Measurements from ENCODE around the gene SLC41A3.

SLC41A3 gene

DNA sequence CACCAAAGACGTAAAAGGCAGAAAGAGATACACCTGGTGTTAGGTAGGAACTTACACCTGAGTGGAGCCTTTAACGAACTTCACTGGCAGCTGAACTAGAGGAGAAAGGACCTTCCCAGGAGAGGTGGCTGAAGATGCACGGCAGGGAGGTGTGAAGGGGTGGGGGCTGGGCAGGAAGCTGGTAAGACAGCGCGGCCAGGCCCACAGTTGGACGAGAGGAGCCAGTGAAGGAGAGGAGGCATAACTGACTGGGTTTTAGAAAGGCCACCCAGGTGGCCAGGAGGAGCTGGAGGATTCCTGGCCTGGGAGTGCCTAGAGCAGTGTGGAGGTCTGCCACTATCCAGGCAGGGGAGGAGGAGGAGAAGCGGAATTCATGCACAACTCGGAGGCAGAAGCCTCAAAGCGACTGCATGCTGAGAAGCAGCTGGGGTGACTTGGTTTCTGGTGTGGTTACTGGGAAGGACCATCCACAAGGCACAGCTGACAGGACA, 51.9 kb downstream of the SLC41A3 start:
- DNase-seq (ENCODE audit: low read depth in 2 of 3, low spot score in 1 of 3), result no peak

GRCh38 chr3:126030455-126030854, 53.5 kb downstream of the SLC41A3 start:
- no peak for DNase-seq (ENCODE audit: low read depth in 2 of 3, low spot score in 1 of 3)

GRCh38 chr3:126029241-126029640, 54.7 kb downstream of the SLC41A3 start:
- DNase-seq (ENCODE audit: low read depth in 2 of 3, low spot score in 1 of 3), result no peak

DNA sequence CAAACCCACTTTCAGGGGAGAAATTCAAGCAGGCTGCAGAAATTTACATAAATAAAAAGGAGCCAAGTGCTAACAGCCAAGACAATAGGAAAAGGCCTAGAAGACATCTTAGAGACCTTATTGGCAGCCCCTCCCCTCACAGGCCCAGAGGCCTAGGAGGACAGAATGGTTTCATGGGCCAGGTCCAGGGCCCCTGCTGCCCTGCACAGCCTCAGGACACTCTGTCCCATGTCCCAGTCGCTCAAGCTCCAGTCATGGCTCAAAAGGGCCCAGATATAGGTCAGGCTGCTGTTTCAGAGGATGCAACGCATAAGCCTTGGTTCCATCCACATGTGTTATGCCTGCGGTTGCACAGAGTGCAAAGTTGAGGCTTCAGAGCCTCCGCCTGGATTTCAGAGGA, 55.8 kb downstream of the SLC41A3 start:
- no peak for DNase-seq (ENCODE audit: low read depth in 2 of 3, low spot score in 1 of 3)

DNA sequence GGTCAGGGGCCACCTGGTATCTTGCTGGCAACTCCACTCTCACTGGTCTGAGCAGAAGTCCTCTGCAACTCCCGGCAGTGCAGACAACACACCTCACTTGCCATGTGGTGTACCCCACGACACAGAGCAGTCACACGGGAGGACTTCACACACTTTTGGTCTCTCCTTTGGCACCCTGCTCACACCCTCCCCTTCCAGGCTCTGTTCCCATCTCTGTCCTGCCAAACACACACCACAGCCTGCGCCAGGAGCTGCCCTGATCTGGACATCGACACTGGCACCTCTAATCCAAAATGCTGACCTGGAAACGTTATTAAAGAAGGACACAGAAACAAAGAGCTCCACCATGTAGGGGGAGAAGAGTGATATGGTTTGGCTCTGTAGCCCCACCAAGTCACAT, 57.2 kb downstream of the SLC41A3 start:
- no peak for DNase-seq (ENCODE audit: low read depth in 2 of 3, low spot score in 1 of 3)

GRCh38 chr3:126026277-126026751, 57.6 kb downstream of the SLC41A3 start:
- no peak for DNase-seq (ENCODE audit: low read depth in 2 of 3, low spot score in 1 of 3)

- DNase-seq (ENCODE audit: low read depth in 2 of 3, low spot score in 1 of 3), result no peak
These were observed 58.1 kb downstream of the SLC41A3 start for GRCh38 chr3:126025862-126026261.

GRCh38 chr3:126025116-126025729, 58.7 kb downstream of the SLC41A3 start:
- no peak for DNase-seq (ENCODE audit: low read depth in 2 of 3, low spot score in 1 of 3)

DNA sequence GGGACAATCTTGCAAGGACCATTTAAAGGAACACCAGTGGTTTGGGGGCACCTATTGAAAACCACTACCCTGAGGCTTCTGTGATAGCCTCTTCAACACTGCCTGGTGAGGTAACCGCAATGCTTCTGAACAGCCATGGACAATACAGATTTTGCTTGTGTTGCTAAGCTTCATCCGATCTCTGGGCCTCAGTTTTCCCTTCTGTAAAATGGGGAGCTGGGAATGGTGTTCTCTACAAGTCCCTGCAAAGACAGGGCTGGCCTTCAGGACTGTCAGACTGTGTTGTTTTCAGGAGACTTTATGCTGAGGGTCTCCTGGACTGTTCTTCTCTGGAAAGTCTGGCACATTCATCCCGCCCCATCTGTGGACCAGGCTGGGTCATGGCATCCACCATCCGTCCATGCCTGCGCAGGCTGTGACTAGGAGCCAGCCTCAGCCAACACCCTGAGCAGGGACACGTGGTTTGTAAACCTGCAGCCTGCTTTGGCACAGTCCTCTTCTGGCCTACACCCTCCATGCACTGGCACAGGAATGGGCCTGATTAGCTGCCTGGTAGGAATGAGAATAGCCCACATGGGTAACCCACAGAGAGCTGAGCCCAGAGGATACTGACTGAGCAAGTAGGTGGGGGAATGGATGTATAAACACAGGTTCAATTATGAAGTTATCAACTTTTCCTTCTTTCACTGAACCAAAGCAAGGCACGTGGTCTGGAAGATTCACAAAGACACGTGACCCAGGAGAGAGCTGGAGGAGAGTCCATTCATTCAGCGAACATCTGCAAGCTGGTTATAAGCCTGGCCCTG, 59.7 kb downstream of the SLC41A3 start:
- no peak for DNase-seq (ENCODE audit: low read depth in 2 of 3, low spot score in 1 of 3)

DNA sequence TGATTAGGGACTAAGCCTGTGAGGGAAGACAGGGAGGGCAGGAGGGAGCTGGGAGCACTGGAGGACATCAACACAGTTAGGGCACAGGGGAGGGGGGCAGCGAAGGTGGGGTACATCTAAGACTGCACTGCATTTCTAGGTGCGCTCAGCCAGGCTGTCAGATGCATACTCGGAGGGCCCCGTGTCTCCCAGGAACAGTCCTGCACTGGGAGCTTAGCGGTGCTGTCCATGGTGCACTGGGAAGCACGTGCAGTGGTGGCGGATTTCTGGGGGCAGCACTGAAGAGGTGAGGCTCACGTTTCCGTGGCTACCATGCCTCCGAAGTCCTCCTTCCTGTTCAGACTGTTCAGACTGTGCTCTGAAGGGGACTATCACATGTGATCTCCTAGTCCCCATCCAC, 60.5 kb downstream of the SLC41A3 start:
- no peak for DNase-seq (ENCODE audit: low read depth in 2 of 3, low spot score in 1 of 3)

GRCh38 chr3:126022741-126023359, 61.1 kb downstream of the SLC41A3 start:
- DNase-seq (ENCODE audit: low read depth in 2 of 3, low spot score in 1 of 3), result no peak

GRCh38 chr3:126021702-126022101, 62.2 kb downstream of the SLC41A3 start:
- DNase-seq (ENCODE audit: low read depth in 2 of 3, low spot score in 1 of 3), result no peak

GRCh38 chr3:126021224-126021623, 62.7 kb downstream of the SLC41A3 start:
- DNase-seq (ENCODE audit: low read depth in 2 of 3, low spot score in 1 of 3), result no peak

- no peak for DNase-seq (ENCODE audit: low read depth in 2 of 3, low spot score in 1 of 3)
These were observed 64.2 kb downstream of the SLC41A3 start for GRCh38 chr3:126019683-126020082.

GRCh38 chr3:126018995-126019394, 64.9 kb downstream of the SLC41A3 start:
- no peak for DNase-seq (ENCODE audit: low read depth in 2 of 3, low spot score in 1 of 3)

DNA sequence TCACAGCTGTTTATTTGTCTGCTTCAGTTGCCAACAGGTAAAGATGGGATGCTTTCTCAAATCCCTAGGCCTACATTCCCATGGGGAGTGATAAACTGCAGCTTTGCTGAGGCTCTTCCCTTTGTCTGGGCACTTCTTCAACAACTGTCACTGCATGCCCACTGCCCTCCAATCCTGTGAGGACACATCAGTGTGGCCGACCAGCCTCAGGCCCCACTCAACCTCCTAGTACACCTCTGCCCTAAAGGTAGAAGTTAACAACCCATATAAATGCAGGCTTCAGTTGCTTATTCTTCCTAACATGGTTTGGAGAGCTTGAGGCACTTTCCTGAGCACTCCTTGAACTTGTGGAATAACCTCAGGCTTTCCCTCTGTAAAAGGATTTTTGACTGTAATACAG, 65.4 kb downstream of the SLC41A3 start:
- no peak for DNase-seq (ENCODE audit: low read depth in 2 of 3, low spot score in 1 of 3)

GRCh38 chr3:126017362-126017761, 66.6 kb downstream of the SLC41A3 start:
- DNase-seq (ENCODE audit: low read depth in 2 of 3, low spot score in 1 of 3), result no peak

DNA sequence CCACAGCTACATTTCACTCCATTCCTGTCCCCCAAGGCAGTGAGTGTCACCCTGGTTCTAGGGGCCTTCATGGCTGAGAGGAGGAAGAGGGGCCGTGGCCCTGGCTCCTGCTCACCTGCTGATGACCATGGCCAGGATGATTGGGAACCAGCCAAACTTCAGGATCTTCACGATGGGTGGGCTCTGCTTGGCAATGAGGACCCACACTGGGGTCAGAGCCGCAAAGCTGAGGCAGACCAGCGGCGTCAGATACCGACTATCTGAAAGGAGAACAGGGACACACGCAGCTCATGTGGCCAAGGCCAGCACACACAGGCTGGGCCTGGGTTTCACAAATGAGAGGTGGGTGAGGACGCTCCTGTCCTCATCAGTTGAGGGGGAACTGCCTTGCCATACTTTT, 67.3 kb downstream of the SLC41A3 start:
- DNase-seq (ENCODE audit: low read depth in 2 of 3, low spot score in 1 of 3), result no peak

GRCh38 chr3:126015075-126015474, 68.8 kb downstream of the SLC41A3 start:
- no peak for DNase-seq (ENCODE audit: low read depth in 2 of 3, low spot score in 1 of 3)

- DNase-seq (ENCODE audit: low read depth in 2 of 3, low spot score in 1 of 3), result no peak
These were observed 69.7 kb downstream of the SLC41A3 start for GRCh38 chr3:126014252-126014651.

DNA sequence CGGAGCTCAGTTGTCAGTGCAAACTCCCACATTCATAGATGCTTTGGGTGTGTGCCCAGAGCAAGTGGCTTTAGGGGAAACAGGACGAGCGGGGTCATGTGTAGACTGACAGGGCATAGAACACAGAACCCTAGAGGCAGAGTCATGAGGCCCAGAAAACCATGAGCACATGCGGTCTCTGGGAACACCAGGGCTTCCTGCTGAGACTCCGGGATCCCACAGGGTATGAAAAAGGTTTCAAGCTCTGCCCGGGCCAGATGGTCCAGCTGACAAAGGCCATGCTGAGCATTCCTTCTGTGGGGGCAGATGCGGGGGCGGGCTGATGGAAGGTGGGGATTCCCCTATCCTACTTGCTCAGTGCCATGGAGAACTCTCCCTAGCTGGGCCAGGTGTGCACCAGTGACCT, 70.2 kb downstream of the SLC41A3 start:
- no peak for DNase-seq (ENCODE audit: low read depth in 2 of 3, low spot score in 1 of 3)

- no peak for DNase-seq (ENCODE audit: low read depth in 2 of 3, low spot score in 1 of 3)
These were observed 74.7 kb downstream of the SLC41A3 start for GRCh38 chr3:126009181-126009580.
